GM12878 (cell line): Measurements from ENCODE around the gene MED13. TPM values are rescaled to one million over a fixed set of nuclear protein-coding genes. Genes with fewer than 3 reads are reported as not detected.

Experiments
- ATAC-seq: fragments of 200-7000 bp; cut with Tn5 transposase; 3 replicates; pipeline ENCODE4 v1.9.1; 2020; ENCODE audit warnings: mild to moderate bottlenecking, moderate library complexity
- BruUV-seq: library from RNA; stranded (reverse); fragments of 400-500 nt; replicated peaks from 2 replicates; lab custom pipeline; 2021; lab: Mats Ljungman, UMichigan
- CTCF ChIA-PET: fragments of 300-600 bp; sonication (Branson Sonifier 250); formaldehyde crosslinking; extraction: SDS; loops from one replicate; lab custom pipeline; 2021; ENCODE audit warnings: inconsistent platforms; lab: Yijun Ruan, JAX
- POLR2A ChIA-PET: fragments of 350-600 bp; formaldehyde crosslinking; extraction: SDS; loops from one replicate; lab custom pipeline; 2021; ENCODE audit warnings: inconsistent platforms; lab: Charles Lee
- RAD21 ChIA-PET: fragments of 300-600 bp; sonication (Branson Sonifier 250); formaldehyde crosslinking; loops from one replicate; lab custom pipeline; 2023; ENCODE audit warnings: antibody characterized with exemption; ENCODE audit not compliant: unreplicated experiment; lab: Charles Lee
- SMC1A ChIA-PET: fragments of 300-600 bp; sonication (Branson Sonifier 250); formaldehyde crosslinking; loops from one replicate; lab custom pipeline; 2023; ENCODE audit not compliant: unreplicated experiment, uncharacterized antibody; lab: Charles Lee
- DNase-seq: peaks from one replicate; pipeline ENCODE4 v3.0.0-alpha.2; 2011; ENCODE audit warnings: low read depth, low spot score
- FAIRE-seq: peaks from 3 replicates; lab custom pipeline; 2011; peaks lifted over from hg19 to GRCh38; lab: Jason Lieb, UNC
- H2AFZ ChIP-seq: 2 replicates; pipeline ENCODE4 v1.6.0; 2011; ENCODE audit warnings: low read depth, low read length, control low read depth; ENCODE audit not compliant: control insufficient read depth
- H3K27ac ChIP-seq: 2 replicates; pipeline ENCODE4 v1.5.1; 2011; ENCODE audit warnings: control low read depth; ENCODE audit not compliant: control insufficient read depth, insufficient read depth
- H3K27me3 ChIP-seq, 2 experiments: replicated peaks in 1 of 2; 2 replicates each; pipeline versions ENCODE4 v1.6.0 to v1.6.1; 2011; ENCODE audit warnings: low read length in 1 of 2; ENCODE audit not compliant: control insufficient read depth in 2 of 2, insufficient read depth in 2 of 2
- H3K36me3 ChIP-seq, 2 experiments: 2 replicates each; pipeline ENCODE4 v1.5.1; 2011; ENCODE audit warnings: low read length in 1 of 2; ENCODE audit not compliant: control insufficient read depth in 2 of 2, insufficient read depth in 2 of 2
- H3K4me1 ChIP-seq: 2 replicates; pipeline ENCODE4 v1.6.1; 2011; ENCODE audit warnings: mild to moderate bottlenecking, low read length, moderate library complexity, mixed read lengths; ENCODE audit not compliant: control insufficient read depth, insufficient read depth
- H3K4me2 ChIP-seq: 2 replicates; pipeline ENCODE4 v1.6.0; 2011; ENCODE audit warnings: control low read depth; ENCODE audit not compliant: control insufficient read depth, insufficient read depth
- H3K4me3 ChIP-seq: fragments of 200-600 bp; sonication (generic); 2 replicates; pipeline ENCODE4 v1.5.1; 2016
- H3K79me2 ChIP-seq: 2 replicates; pipeline ENCODE4 v1.6.0; 2011; ENCODE audit warnings: low read length; ENCODE audit not compliant: control insufficient read depth, insufficient read depth
- H3K9ac ChIP-seq: 2 replicates; pipeline ENCODE4 v1.8.0; 2011; ENCODE audit warnings: low read length, control low read depth, mixed read lengths; ENCODE audit not compliant: control insufficient read depth, insufficient read depth
- H3K9me3 ChIP-seq: replicated peaks from 3 replicates; pipeline ENCODE4 v1.5.1; 2011; ENCODE audit warnings: mild to moderate bottlenecking, low read length; ENCODE audit not compliant: control insufficient read depth, insufficient read depth
- H4K20me1 ChIP-seq: 2 replicates; pipeline ENCODE4 v1.6.0; 2011; ENCODE audit not compliant: control insufficient read depth, insufficient read depth
- CEBPZ ChIP-seq: fragments of 150-350 bp; IDR thresholded peaks from 2 replicates; pipeline ENCODE4 v1.6.1; 2016; ENCODE audit warnings: low read depth, low read length
- E4F1 ChIP-seq: fragments of 450-650 bp; IDR thresholded peaks from 2 replicates; pipeline ENCODE4 v1.6.1; 2018; ENCODE audit warnings: borderline replicate concordance, mild to moderate bottlenecking; ENCODE audit not compliant: partially characterized antibody
- EGR1 ChIP-seq, 2 experiments: IDR thresholded peaks; 1 replicate in 1 of 2; 2 replicates in 1 of 2; pipeline ENCODE4 v1.6.1; 2011 to 2012; ENCODE audit warnings: low read depth in 2 of 2, low read length in 2 of 2, borderline replicate concordance in 1 of 2, mild to moderate bottlenecking in 1 of 2, moderate library complexity in 1 of 2
- GABPA ChIP-seq: IDR thresholded peaks from 2 replicates; pipeline ENCODE4 v1.6.1; 2014; ENCODE audit warnings: antibody characterized with exemption, low read depth, mild to moderate bottlenecking, inconsistent platforms
- RAD51 ChIP-seq: fragments of 450-650 bp; IDR thresholded peaks from 2 replicates; pipeline ENCODE4 v1.6.1; 2016; ENCODE audit warnings: moderate library complexity, mild to moderate bottlenecking, inconsistent platforms
- WGBS: methylation state at CpG from one replicate; pipeline ENCODE4 v1.1.6; 2016; ENCODE audit warnings: low lambda C conversion rate; ENCODE audit not compliant: insufficient replicate concordance, insufficient coverage; ENCODE audit errors: missing lambda C conversion rate; 5-methylcytosine and 5-hydroxymethylcytosine counted together
- in situ Hi-C: fragments of 300-500 bp; cut with MboI; formaldehyde crosslinking; loops from 9 replicates; pipeline ENCODE4 v1.14.3; 2018; ENCODE audit warnings: mixed read lengths
- intact Hi-C: fragments of 100-400 bp; cut with micrococcal nuclease; formaldehyde crosslinking; loops from one replicate; pipeline ENCODE4 v1.14.2; 2022; ENCODE audit not compliant: unreplicated experiment
- polyA plus RNA-seq, 11 experiments: library from polyadenylated mRNA; depleted of rRNA in 4 of 11; unstranded in 6 of 11; stranded (reverse) in 5 of 11; fragments of >200 nt; fragmentation: Nextera tagmentation in 4 of 11; fragmentation: Illumina TruSeq in 1 of 11; extraction: Ambion mirVana in 4 of 11; extraction: Trizol in 1 of 11; gene quantifications; 1 replicate in 1 of 11; 2 replicates in 10 of 11; pipeline versions ENCODE4 v1.2.1 to v1.2.3, GENCODE V29; 2011 to 2016; ENCODE audit warnings: inconsistent platforms in 2 of 11, missing spikeins in 2 of 11, low read depth in 1 of 11
- total RNA-seq, 4 experiments: library from RNA; depleted of rRNA in 3 of 4; stranded (reverse); fragments of >200 nt in 3 of 4; fragmentation: Illumina TruSeq in 1 of 4; extraction: Trizol in 1 of 4; gene quantifications; 2 replicates each; pipeline versions ENCODE4 v1.2.1 to v1.2.3, GENCODE V29; 2013 to 2021

The MED13 gene
- total and polyA plus RNA-seq, 10 of the 15 experiments (the other 5 are each of a cell fraction or from before 2014, with no cell fraction given): 4.6 to 49.7 (median 21.3) TPM

DNA sequence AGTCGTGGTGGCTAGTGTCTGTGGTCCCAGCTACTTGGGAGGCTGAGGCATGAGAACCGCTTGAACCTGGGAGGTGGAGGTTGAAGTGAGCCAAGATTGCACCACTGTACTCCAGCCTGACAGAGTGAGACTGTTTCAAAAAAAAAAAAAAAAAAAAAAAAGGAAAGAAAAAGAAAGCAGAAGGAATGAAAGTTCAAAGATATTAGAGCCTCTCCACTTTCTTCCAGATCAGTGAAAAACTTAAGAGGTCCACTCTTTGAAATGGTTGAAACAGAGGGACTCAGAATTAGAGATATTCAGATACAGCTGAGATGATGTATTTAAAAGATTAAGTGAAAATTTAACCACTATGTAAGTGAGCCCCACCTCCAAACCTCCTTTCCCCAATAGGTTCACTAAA lies 16.8 kb downstream of the MED13 start (continued):
- TF ChIP-seq E4F1: no peak
- TF ChIP-seq, all 136 proteins: peak for 0

DNA sequence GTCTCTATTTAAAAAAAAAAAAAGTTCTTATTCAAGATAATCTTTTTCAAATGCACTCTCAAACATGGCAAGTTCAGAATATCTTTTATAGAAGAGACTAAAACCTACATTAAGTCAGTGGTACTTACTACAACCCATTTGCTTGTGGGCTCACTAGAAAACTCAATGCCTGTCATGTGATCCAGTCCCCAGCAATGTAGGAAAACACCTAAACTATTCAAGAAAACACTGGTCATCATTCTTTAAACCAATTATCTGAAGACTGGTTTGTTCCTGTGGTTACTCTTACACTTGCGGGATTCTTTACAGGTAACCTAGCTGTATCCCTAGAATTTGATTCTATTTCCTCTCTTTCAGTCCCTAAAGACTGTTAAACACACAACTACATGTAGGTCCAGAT lies 19.6 kb downstream of the MED13 start:
- H3K9me3 ChIP-seq: no peaks in the 10 kb centered on the region
- H3K4me2 ChIP-seq: no peak overlapping the region
- peaks cover 3 to 31% of the 10 kb centered on the region in 2 experiments for H3K36me3 ChIP-seq
- H4K20me1 ChIP-seq: 0 out of 2 replicates have a peak, but pooled peaks cover 3% of the 10 kb centered on the region
- H3K4me1 ChIP-seq: no peaks in the 10 kb centered on the region
- ATAC-seq: peak; percentile 71
- H3K9ac ChIP-seq: no peak overlapping the region
- TF ChIP-seq EGR1 (IDR thresholded peaks at IDR 0.05; ENCODE audit: borderline replicate concordance in 1 of 2, low read depth in 2 of 2, low read length in 2 of 2) (no peak), CEBPZ (no peak), RAD51 (peak; percentile 69), GABPA (no peak)
- no peak overlapping the region for H3K4me3 ChIP-seq
- H3K27me3 ChIP-seq: no peaks in the 10 kb centered on the region
- intact Hi-C loops: no loop called here
- no TSS peak for BruUV-seq
- H3K27ac ChIP-seq: no peak overlapping the region
- H3K79me2 ChIP-seq: peaks cover 25% of the 10 kb centered on the region
- WGBS: 100% methylated on average over 1 of the region's 1 CpG
- ChIA-PET RAD21 (interaction anchor here (2.1 kb wide), 1 partner anchor 64 kb away, joined by 10 read pairs; no protein-coding TSS in a partner anchor), CTCF (interaction anchor here (4.2 kb wide), 1 partner anchor 64 kb away, joined by 15 read pairs; no protein-coding TSS in a partner anchor), SMC1A (interaction anchor here (0.8 to 1.0 kb wide), 2 partner anchors 16 to 64 kb away, joined by 3 to 5 read pairs; no protein-coding TSS in a partner anchor), POLR2A (interaction anchor here (1.0 to 1.3 kb wide), 2 partner anchors 10 to 11 kb away, joined by 3 to 5 read pairs; no protein-coding TSS in a partner anchor)
- DNase-seq: no peak
- in situ Hi-C loops: no loop called here
- FAIRE-seq: no peak
- no peak overlapping the region for H2AFZ ChIP-seq
